ENCODE results near the gene COL5A1. TPM values are rescaled to one million over a fixed set of nuclear protein-coding genes. Genes with fewer than 3 reads are reported as not detected.
A peak's percentile ranks its signal among the peaks of the same experiment; 100 is the strongest.
"Not testable (repeated sequence)": the region's sequence is repeated elsewhere in the genome, so short reads cannot be mapped to it uniquely, and the experiment has no call there.

COL5A1 gene
- total and polyA plus RNA-seq, 2 donors from 2014 or later = 2.4 to 23.8 TPM

DNA sequence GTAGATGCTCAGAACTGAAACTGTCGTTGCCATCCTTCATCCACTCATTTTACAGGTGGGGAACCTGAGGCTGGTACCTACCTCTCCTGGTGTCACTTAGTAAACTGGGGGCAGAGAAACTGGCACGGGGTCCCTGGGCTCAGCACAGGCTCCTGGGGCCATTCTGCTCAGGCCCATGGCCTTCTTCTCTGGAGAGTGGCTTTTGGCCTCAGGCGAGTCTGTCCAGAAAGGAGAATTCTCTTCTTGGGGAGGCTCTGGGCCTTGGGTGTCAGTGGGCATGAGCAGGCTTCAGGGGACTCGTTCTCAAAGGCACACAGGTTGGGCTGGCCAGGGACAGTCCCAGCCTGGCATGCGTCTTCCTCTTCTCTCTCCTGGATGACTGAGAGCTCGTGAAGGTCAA lies 24.6 kb downstream of the COL5A1 start:
- peak in 2 of 5 donors; percentile 18 to 19 for DNase-seq
- Histone ChIP-seq H3K27me3 (ENCODE audit: control insufficient read depth, insufficient read depth, low read length) (no peaks in the 10 kb centered on the region), H3K4me1 (ENCODE audit: control insufficient read depth in 2 of 3, insufficient read depth in 2 of 3, low read depth in 1 of 3, low read length in 3 of 3) (peaks cover 0 to 3% (median 0%) of the 10 kb centered on the region in 3 donors), H3K9ac (ENCODE audit: low read length in 3 of 3) (no peak overlapping the region), H3K36me3 (ENCODE audit: control insufficient read depth in 2 of 3, insufficient read depth in 3 of 3, low read length in 3 of 3) (no peaks in the 10 kb centered on the region), H3K9me3 (ENCODE audit: control insufficient read depth in 2 of 3, insufficient read depth in 1 of 3, low read length in 3 of 3) (no peaks in the 10 kb centered on the region), H3K4me3 (ENCODE audit: low read length in 3 of 3) (no peak overlapping the region), H3K27ac (ENCODE audit: low read depth in 2 of 2, low read length in 2 of 2) (no peak overlapping the region)
- TF ChIP-seq CTCF (IDR thresholded peaks at IDR 0.05; ENCODE audit: borderline replicate concordance, extremely low read depth, insufficient read depth) = no peak
- intact Hi-C loops (cut with DNase I) = no loop called here
- FAIRE-seq = no peak

DNA sequence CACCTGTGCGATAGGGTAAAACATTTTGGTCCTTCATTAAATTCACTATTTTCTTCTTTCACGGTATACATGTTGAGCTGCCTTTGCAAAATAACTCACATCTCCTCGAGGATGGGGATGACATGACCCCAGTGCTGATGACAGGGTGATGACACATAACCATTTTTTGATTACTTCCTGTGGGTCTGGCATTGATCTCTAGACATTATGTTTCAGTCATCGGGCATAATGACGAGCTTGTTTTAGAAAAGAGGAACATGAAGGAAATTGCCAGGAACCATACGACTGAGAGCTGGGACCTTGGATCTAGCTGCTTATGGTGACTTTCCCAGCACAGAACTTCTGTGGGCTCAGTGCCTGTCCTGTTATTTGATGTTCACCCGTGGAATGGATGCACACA lies 25.2 kb downstream of the COL5A1 start:
- Histone ChIP-seq H3K36me3 (ENCODE audit: control insufficient read depth in 2 of 3, insufficient read depth in 3 of 3, low read length in 3 of 3) (no peaks in the 10 kb centered on the region), H3K9ac (ENCODE audit: low read length in 3 of 3) (no peak overlapping the region), H3K4me1 (ENCODE audit: control insufficient read depth in 2 of 3, insufficient read depth in 2 of 3, low read depth in 1 of 3, low read length in 3 of 3) (peaks cover 0 to 3% (median 0%) of the 10 kb centered on the region in 3 donors), H3K9me3 (ENCODE audit: control insufficient read depth in 2 of 3, insufficient read depth in 1 of 3, low read length in 3 of 3) (no peaks in the 10 kb centered on the region), H3K27me3 (ENCODE audit: control insufficient read depth, insufficient read depth, low read length) (no peaks in the 10 kb centered on the region), H3K4me3 (ENCODE audit: low read length in 3 of 3) (no peak overlapping the region), H3K27ac (ENCODE audit: low read depth in 2 of 2, low read length in 2 of 2) (no peak overlapping the region)
- intact Hi-C loops (cut with DNase I) = no loop called here
- FAIRE-seq = no peak
- no peak for DNase-seq
- TF ChIP-seq CTCF (IDR thresholded peaks at IDR 0.05; ENCODE audit: borderline replicate concordance, extremely low read depth, insufficient read depth) = no peak

DNA sequence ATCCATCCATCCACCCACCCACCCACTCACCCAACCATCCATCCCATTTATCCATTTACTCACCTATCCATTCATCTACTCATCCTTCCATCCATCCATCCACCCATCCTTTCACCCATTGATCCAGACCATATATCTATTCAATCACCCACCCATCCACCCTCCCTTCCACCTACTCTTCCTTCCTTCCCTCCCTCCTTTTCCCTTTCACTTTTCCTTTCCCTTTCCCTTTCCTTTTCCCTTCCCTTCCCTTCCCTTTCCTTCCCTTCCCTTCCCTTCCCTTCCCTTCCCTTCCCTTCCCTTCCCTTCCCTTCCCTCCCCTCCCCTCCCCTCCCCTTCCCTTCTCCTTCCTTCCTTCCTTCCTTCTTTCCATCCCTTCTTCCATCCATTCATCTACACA lies 27.4 kb downstream of the COL5A1 start:
- FAIRE-seq; DNase-seq; H3K9me3 ChIP-seq (ENCODE audit: control insufficient read depth in 2 of 3, insufficient read depth in 1 of 3, low read length in 3 of 3); H3K36me3 ChIP-seq (ENCODE audit: control insufficient read depth in 2 of 3, insufficient read depth in 3 of 3, low read length in 3 of 3); H3K27ac ChIP-seq (ENCODE audit: low read depth in 2 of 2, low read length in 2 of 2); H3K4me1 ChIP-seq (ENCODE audit: control insufficient read depth in 2 of 3, insufficient read depth in 2 of 3, low read depth in 1 of 3, low read length in 3 of 3); H3K4me3 ChIP-seq (ENCODE audit: low read length in 3 of 3); H3K9ac ChIP-seq (ENCODE audit: low read length in 3 of 3); intact Hi-C loops (cut with DNase I); H3K27me3 ChIP-seq (ENCODE audit: control insufficient read depth, insufficient read depth, low read length): not testable (repeated sequence)

GRCh38 chr9:134669399-134669955 lies 27.9 kb downstream of the COL5A1 start:
- no peak for TF ChIP-seq CTCF (IDR thresholded peaks at IDR 0.05; ENCODE audit: borderline replicate concordance, extremely low read depth, insufficient read depth)
- DNase-seq (peak in 1 of 5 donors; percentile 25), FAIRE-seq (no peak)
- Histone ChIP-seq H3K36me3 (ENCODE audit: control insufficient read depth in 2 of 3, insufficient read depth in 3 of 3, low read length in 3 of 3) (no peaks in the 10 kb centered on the region), H3K9ac (ENCODE audit: low read length in 3 of 3) (no peak overlapping the region), H3K4me1 (ENCODE audit: control insufficient read depth in 2 of 3, insufficient read depth in 2 of 3, low read depth in 1 of 3, low read length in 3 of 3) (no peaks in the 10 kb centered on the region), H3K9me3 (ENCODE audit: control insufficient read depth in 2 of 3, insufficient read depth in 1 of 3, low read length in 3 of 3) (no peaks in the 10 kb centered on the region), H3K27me3 (ENCODE audit: control insufficient read depth, insufficient read depth, low read length) (no peaks in the 10 kb centered on the region), H3K4me3 (ENCODE audit: low read length in 3 of 3) (no peak overlapping the region), H3K27ac (ENCODE audit: low read depth in 2 of 2, low read length in 2 of 2) (no peak overlapping the region)
- intact Hi-C loops (cut with DNase I) = no loop called here
